Right atrium auricular region (tissue), 2 donors: ENCODE results near the gene DPM3. TPM values are rescaled to one million over a fixed set of nuclear protein-coding genes. Genes with fewer than 3 reads are reported as not detected.

Experiments used
- DNase-seq: peaks from one replicate; pipeline ENCODE4 v3.0.0-alpha.2; 2019; ENCODE audit warnings: low spot score
- H3K27ac ChIP-seq, 2 donors: fragments of 200-600 bp; sonication (generic); 1 replicate in 1 of 2; 2 replicates in 1 of 2; pipeline ENCODE4 v1.5.1; 2016 to 2019
- H3K27me3 ChIP-seq, 2 donors: fragments of 200-600 bp; sonication (generic); one replicate each; pipeline versions ENCODE4 v1.5.1 to v1.6.0; 2017 to 2019
- H3K36me3 ChIP-seq: fragments of 200-600 bp; sonication (generic); one replicate; pipeline ENCODE4 v1.5.1; 2016
- H3K4me1 ChIP-seq, 2 donors: fragments of 200-600 bp; sonication (generic); one replicate each; pipeline versions ENCODE4 v1.5.1 to v1.6.0; 2017 to 2019
- H3K4me3 ChIP-seq, 2 donors: fragments of 200-600 bp; sonication (generic); 1 replicate in 1 of 2; 2 replicates in 1 of 2; pipeline ENCODE4 v1.5.1; 2017 to 2019; ENCODE audit warnings: mild to moderate bottlenecking in 1 of 2, moderate library complexity in 1 of 2
- H3K9me3 ChIP-seq, 2 donors: fragments of 200-600 bp; sonication (generic); one replicate each; pipeline ENCODE4 v1.5.1; 2019
- CTCF ChIP-seq, 2 donors: fragments of 200-600 bp; sonication (generic); IDR thresholded peaks; one replicate each; pipeline ENCODE4 v1.5.1; 2019; ENCODE audit warnings: antibody characterized with exemption in 2 of 2
- total RNA-seq, 2 donors: library from RNA; depleted of rRNA; stranded (reverse); fragments of >200 nt; gene quantifications; one replicate each; pipeline ENCODE4 v1.1.0, GENCODE V29; 2016

The DPM3 gene
- total RNA-seq, 2 donors from 2014 or later: 46.5 to 47.8 TPM

- TF ChIP-seq CTCF (IDR thresholded peaks at IDR 0.05): peak in 1 of 2 donors; percentile 46
- peak; percentile 93 for DNase-seq
- Histone ChIP-seq H3K27ac (peak within 1 kb of the TSS; percentile 97 to 99), H3K27me3 (no peaks in the 10 kb centered on the region), H3K36me3 (peaks cover 39% of the 10 kb centered on the region), H3K4me3 (peak within 1 kb of the TSS; percentile 65 to 74), H3K9me3 (no peaks in the 10 kb centered on the region), H3K4me1 (peaks cover 0 to 78% of the 10 kb centered on the region in 2 donors)
These were observed 4.8 kb downstream of the DPM3 start, which contains the start of gene SLC50A1 for GRCh38 chr1:155135415-155136028. TSS of gene SLC50A1 (plus strand) at chr1:155135852. CDS start at chr1:155135912, 60 bp downstream.

- TF ChIP-seq CTCF (IDR thresholded peaks at IDR 0.05): no peak
- H3K27me3 ChIP-seq: no peaks in the 10 kb centered on the region
- H3K9me3 ChIP-seq: no peaks in the 10 kb centered on the region
- peak overlapping the region; percentile 65 to 74 for H3K4me3 ChIP-seq
- DNase-seq: peak; percentile 97
- H3K36me3 ChIP-seq: peaks cover 39% of the 10 kb centered on the region
- peaks cover 0 to 84% of the 10 kb centered on the region in 2 donors for H3K4me1 ChIP-seq
- H3K27ac ChIP-seq: peak overlapping the region; percentile 97 to 99
These were observed 5.4 kb downstream of the DPM3 start for GRCh38 chr1:155134880-155135414.

- no peaks in the 10 kb centered on the region for H3K9me3 ChIP-seq
- TF ChIP-seq CTCF (IDR thresholded peaks at IDR 0.05): no peak
- no peak overlapping the region for H3K4me3 ChIP-seq
- peak overlapping the region; percentile 97 to 99 for H3K27ac ChIP-seq
- no peaks in the 10 kb centered on the region for H3K27me3 ChIP-seq
- peaks cover 0 to 84% of the 10 kb centered on the region in 2 donors for H3K4me1 ChIP-seq
- DNase-seq: no peak
- peaks cover 39% of the 10 kb centered on the region for H3K36me3 ChIP-seq
These were observed 6.0 kb downstream of the DPM3 start for GRCh38 chr1:155134322-155134721.

- DNase-seq: no peak
- Histone ChIP-seq H3K9me3 (no peaks in the 10 kb centered on the region), H3K27ac (peak overlapping the region; percentile 97 to 99), H3K36me3 (peaks cover 39% of the 10 kb centered on the region), H3K4me1 (peaks cover 0 to 84% of the 10 kb centered on the region in 2 donors), H3K27me3 (no peaks in the 10 kb centered on the region), H3K4me3 (no peak overlapping the region)
- no peak for TF ChIP-seq CTCF (IDR thresholded peaks at IDR 0.05)
These were observed 6.5 kb downstream of the DPM3 start for GRCh38 chr1:155133799-155134281.

GRCh38 chr1:155131856-155132255 is 8.5 kb downstream of the DPM3 start:
- no peaks in the 10 kb centered on the region for H3K9me3 ChIP-seq
- peaks cover 39% of the 10 kb centered on the region for H3K36me3 ChIP-seq
- no peak overlapping the region for H3K4me3 ChIP-seq
- H3K4me1 ChIP-seq: peaks cover 0 to 83% of the 10 kb centered on the region in 2 donors
- no peak for TF ChIP-seq CTCF (IDR thresholded peaks at IDR 0.05)
- DNase-seq: no peak
- no peaks in the 10 kb centered on the region for H3K27me3 ChIP-seq
- peak overlapping the region; percentile 91 to 94 for H3K27ac ChIP-seq
